RCC 7860 (cell line): ENCODE measurements around the gene SEC63.
"Not testable (repeated sequence)": the region's sequence is repeated elsewhere in the genome, so short reads cannot be mapped to it uniquely, and the experiment has no call there.

Experiments
- DNase-seq: peaks from one replicate; pipeline ENCODE4 v3.0.0-alpha.2; 2015; ENCODE audit warnings: low spot score
- FAIRE-seq: peaks from 2 replicates; lab custom pipeline; 2012; peaks lifted over from hg19 to GRCh38; lab: Jason Lieb, UNC

SEC63 gene

DNA sequence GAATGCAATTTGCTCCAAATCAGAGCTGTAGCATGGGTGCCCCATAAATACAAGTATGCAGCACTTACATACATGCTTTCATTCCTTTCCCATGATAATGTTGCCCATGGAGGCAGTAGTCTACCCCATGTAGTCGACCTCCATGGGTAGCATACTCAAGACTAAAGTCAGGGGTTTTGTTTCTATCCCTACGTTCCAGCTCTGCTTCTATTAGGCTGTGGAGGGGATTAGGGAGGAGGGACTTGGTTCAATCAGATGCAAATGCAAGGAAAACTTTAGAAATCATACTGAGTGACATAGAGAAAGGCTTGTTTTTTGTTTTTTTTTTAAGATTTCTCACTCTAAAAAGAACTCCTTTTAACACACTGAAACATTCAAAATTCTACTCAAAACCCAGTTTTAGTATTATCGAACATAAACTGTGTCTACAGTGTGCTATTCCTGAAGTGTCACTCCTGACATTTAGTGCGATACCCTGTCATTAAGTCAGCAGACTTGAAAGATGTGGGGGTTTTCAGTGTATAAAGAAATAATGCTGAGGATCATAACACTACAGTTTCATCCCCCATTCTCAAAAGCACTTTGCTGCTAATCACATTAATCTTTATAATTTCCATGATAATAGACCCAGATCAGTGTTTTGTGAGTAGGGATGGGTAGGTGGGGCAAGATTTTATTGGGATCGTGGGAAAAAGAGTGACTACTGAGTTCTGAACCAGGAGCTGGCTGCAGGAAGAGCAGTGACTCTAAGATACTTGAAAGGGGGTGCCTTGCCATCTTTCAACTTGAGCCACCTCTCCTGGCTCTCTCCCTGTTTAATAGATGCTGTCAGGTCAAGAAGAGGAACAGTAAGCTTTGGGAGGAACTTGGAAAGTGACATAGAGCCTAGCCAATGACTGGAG lies 93.5 kb downstream of the SEC63 start:
- DNase-seq (no peak), FAIRE-seq (no peak)

DNA sequence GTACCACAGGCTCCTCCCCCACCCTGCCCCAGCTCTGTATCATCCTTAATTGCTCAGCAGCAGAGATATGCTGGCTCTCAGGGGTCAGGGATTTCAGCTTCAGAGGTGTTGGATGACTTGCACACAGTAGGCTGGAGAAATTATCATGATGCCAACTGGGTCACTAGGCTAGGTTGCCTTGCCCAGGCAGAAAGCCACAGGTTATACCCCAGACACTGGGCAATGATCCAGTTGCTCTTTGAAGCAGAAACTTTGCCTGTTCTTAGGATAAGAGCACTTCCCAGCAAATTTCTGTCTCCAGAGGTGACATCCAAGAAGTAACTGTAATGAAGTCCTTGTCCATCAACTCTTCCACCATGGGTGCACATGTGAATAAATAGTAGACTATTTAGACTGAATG lies 95.6 kb downstream of the SEC63 start:
- DNase-seq (peak; percentile 54), FAIRE-seq (peak; percentile 66)

DNA sequence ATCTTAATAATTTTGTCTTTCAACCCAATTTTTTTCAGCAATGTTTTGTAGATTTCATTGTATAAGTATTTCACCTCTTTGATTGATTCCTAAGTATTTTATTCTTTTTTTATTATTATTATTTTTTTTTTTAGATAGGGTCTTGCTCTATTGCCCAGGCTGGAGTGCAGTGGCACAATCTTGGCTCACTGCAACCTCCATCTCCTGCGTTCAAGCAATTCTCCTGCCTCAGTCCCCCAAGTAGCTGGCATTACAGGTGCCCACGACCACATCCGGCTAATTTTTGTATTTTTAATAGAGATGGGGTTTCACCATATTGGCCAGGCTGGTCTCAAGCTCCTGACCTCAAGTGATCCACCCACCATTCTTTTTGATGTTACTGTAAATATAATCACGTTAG lies 97.0 kb downstream of the SEC63 start:
- not testable (repeated sequence) for DNase-seq, FAIRE-seq

DNA sequence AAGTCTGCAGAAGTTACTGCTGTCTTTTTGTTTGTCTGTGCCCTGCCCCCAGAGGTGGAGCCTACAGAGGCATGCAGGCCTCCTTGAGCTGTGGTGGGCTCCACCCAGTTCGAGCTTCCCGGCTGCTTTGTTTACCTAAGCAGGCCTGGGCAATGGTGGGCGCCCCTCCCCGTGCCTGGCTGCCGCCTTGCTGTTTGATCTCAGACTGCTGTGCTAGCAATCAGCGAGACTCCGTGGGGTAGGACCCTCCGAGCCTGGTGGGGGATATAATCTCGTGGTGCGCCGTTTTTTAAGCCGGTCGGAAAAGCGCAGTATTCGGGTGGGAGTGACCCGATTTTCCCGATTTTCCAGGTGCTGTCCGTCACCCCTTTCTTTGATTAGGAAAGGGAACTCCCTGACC lies 97.9 kb downstream of the SEC63 start:
- not testable (repeated sequence) for FAIRE-seq, DNase-seq

DNA sequence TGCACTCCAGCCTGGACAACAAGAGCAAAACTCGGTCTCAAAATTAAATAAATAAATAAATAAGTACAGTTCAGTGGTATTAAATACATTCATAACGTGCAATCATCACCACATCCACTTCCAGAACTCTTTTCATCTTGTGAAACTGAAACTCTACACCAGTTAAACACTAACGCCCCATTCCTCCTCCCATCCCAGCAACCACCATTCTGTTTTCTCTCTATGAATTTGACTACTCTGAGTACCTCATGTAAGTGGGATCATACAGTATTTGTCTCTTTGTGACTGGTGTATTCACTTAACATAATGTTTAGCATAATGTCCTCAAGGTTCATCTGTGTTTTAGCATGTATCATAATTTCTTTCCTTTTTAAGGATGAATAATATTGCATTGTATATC lies 104.8 kb downstream of the SEC63 start:
- DNase-seq (no peak), FAIRE-seq (no peak)

DNA sequence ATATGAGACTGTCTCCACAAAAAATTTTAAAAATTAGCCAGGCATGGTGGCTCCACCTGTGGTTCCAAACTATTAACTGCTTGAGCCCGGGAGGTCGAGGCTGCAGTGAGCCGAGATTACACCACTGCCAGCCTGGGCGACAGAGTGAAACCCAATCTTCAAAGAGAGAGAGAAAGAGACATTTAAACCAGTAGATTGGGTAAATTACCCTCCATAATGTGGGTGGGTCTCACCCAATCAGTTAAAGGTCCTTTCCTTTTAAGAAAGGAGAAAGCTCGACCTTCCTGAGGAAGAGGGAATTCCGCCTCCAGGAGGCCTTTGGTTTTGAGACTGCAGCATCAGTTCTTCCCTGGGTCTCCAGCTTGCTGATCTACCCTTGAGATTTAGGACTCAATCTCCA lies 108.7 kb downstream of the SEC63 start:
- DNase-seq, result no peak
- no peak for FAIRE-seq

DNA sequence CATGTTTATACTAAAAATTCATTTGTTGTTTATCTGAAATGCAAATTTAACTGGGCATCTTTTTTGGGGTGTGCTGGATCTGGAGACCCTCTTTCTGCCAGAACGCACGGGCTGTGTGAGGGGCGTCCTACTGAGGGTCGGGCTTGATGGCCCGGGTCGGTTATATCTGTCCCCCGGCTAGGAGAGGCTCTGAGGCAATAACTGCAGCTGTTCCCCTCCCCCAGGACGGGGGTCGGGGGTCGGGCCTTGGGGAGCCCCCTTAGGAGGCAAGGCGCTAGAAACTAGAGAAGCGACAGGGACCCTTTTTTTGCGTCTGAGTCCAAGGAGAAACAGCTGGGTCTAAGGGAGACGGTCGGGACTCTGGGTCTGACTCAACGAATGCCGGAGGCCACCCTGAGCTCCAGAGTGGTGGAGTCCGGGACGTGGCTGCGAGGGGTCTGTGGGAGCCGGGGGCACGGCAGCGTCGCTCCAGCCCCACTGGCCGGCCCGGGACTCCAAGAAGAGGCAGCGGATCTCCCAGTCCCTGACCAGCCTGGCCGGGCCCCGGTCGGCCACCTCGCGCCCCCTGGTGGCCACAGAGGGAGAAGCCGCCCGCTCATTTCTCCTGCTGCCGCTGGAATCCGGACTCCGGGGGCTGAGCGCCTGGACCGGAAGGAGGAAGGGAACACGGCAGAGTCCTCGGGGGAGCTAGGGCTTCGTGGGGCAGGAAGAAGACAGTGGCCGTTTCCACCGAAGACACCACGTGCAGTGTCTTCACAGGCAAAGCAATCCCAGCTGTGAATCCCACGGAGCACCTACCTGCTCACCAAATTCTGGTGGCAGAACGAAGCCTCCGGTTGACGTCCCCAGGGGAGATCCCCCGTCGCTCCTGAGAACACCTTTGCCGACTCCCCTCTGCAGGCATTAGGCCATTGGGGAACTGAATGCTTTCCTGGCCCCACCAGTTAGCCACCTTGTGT lies 109.9 kb downstream of the SEC63 start:
- DNase-seq (peak; percentile 56), FAIRE-seq (no peak)

DNA sequence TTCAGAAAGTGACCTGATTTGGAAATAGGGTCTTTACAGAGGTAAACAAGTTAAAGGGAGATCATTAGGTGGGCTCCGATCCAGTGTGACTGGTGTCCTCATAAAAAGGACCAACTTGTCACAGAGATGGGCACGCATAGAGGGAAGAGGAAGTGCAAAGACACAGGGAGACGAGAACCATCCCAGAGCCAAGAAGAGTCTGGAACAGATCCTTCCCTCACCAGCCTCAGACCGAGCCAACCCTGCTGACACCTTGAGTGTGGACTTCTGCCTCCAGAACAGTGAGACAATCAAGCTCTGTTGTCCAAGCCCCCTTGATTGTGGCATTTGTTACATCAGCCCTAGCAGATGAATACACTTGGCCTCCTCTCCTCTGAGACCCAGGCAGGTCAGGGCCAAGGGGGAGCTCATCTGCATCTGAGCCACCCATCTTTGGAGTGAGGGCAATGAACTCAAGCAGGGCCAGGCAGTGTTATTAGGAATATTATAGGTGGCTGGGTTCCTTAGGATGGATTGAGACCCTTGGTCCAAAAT lies 111.7 kb downstream of the SEC63 start:
- FAIRE-seq (no peak), DNase-seq (no peak)

DNA sequence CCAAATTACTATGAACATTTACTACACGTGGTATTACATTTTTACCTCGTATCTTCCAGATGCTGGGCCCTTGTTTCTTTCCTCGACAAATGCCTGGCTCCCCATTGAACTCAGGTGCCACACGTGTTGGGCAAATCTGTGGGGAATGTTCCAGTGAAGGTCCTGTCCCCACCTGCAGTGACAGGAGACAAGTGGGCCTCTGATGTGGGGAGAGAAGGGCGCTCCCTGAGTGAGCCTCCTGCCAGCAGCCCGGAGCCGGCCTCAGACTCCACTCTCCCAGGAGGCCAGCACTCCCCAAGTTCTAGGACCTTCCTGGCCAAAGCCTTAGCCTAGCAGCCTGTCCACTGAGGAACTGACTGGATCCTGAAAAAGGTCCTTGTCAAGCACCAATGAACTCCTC lies 112.2 kb downstream of the SEC63 start:
- no peak for DNase-seq
- FAIRE-seq, result no peak

DNA sequence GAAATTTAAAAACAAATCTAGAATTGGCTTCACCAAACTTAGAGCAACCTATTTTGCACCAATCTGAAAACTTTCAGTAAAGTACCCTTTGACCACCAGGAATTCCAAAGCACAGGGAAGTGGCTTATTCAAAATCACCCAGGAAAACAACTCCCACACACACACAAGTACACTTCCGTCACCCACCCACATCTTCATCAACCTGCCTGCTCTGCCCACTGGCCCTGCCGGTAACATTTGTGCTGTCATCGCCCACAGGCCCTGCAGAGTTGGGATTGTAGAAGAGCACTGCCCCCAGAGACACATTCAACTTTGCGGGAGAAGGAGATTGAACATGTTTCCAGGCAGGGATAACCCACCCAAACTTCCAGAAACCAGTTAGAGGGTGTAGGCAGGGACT lies 114.6 kb downstream of the SEC63 start:
- FAIRE-seq (no peak), DNase-seq (no peak)

DNA sequence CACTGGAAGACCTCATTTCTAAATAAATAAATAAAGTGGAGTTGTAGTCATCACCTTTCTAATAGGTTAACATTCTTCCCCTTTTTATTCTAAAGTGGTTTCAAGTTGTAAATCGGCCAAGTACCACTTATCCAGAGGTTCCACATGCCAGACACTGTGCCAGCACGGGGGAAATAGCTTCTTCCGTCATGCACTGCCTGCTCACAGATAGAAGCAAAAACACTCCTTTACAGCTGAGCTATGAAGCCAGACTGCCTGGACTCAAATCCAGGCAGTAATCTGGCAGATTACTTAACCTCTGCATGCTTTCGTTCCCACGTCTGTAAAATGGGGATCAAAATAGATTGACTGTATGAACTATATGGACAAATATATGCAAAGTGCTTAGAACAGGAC lies 116.7 kb downstream of the SEC63 start:
- FAIRE-seq (no peak), DNase-seq (no peak)

DNA sequence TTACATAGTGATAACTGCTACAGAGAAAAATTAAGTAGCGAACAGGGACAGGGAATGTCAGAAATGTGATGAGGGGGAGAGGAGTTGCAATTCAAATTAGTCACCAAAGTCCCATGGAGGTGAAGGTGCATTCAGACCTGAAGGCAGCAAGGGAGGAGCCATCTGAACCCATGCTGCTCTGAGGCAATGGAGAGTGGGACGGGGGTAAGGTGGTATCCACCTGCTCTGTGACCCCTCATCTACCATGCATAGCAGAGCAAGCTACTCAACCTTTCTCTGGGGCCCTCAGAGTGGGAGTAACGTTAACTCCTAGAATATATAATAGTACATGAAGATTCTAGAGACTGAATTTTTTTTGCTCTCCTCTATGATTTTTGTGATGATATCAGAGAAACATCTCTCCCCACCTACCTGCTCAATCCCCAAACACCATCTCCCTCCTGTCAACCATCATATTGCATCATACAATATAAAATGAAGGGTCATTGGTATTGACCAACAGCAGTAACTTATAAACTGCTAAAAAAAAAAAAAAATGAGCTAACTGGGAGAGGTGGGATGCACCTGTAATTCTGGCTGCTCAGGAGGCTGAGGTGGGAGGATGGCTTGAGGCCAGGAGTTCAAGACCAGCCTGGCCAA lies 117.3 kb downstream of the SEC63 start:
- DNase-seq (no peak), FAIRE-seq (no peak)

DNA sequence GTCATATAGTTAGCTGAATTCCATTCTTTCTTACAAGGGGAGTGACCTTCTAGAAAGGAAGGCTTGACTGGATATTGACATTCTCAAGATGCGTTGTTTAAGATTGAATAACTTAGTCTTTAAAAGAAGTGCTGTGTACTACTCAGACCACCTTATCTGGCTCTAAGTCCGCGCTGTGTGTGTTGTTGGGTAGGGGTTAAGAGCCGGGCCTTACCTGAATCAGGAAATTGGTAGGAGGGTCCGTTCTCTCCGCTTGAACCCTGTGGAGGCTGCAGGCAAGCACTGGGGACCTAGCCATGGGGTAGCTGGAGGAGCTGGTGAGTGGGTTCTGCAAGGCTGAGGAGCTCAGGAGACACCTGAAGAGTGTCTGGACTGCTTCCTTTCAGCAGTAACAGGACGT lies 124.9 kb downstream of the SEC63 start:
- DNase-seq (no peak), FAIRE-seq (no peak)

DNA sequence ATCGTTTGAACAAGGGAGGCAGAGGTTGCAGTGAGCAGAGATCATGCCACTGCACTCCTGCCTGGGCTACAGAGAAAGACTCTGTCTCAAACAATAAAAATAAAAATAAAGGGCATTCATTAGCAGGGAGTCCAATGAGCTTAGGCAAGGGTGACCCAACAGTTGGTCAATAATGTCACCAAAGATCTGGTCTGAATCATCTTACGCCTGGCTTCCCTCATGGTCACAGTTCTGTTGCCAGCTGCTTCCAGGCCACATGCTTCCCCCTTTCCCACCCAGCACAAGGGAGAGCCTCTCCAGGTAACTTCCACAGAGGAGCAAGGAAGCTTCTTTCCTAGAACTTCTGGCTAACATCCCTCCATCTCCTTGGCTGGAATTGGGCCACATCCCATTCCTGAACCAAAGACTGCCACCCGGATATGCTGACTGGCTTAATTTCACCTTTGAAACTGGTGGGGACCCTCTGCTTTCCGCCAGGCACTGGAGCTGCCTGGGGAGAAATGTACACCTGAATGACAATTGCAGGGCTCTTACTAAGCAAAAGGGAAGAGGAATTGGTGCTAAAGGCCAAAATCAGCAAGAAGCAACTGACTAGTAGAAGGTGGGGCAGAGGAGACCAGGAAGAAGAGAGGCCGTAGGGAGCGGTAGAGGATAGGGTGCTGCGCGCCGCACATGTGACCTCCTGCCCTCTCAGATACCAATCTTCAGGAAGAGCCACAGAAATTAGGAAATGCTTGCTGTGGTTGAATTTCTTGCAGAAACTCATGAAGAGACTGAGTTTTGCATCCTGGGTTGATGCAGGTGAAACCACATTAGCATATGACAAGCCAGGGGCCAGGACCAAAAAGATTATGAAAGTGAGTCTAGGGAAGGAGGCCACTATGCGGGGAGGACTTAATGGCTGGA lies 125.6 kb downstream of the SEC63 start:
- FAIRE-seq, result no peak
- no peak for DNase-seq

DNA sequence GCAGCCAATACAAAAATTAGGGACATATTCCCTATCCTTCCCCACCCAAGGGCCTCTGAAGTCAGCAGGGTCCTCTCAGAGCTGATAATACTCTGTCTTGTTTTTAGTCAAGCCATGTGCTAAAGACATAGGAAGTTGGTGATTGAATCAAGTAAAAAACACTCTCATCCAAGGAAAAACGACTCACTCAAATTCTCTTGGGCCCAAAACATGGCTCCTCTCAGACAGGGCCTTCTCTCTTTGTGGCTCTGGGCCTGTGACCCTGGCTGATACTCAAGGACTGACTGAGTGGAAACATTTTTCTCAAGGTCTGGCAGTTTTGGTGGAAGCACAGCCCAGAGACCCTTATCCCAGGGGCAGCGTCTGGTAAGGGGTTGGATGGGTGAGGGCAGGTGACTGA lies 127.9 kb downstream of the SEC63 start:
- no peak for FAIRE-seq
- DNase-seq, result no peak

DNA sequence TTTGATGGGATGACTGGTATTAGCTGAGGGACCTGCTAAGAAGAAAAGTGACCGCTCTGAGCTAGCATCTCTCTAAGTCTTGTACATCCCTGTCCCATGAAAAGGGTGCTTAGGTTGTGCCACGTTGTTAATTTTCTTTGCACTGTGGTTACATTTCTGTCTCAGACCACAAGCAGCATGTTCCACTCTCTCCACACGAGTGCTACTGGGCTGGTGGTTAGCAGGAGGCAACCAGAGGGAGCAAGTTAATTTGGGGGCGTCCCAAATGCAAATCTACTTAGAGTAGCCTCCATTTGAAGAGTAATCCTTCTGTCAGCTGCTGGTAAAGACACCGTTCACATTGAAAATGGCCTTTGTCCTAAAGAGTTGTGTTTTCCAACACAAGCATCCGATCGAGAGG lies 130.5 kb downstream of the SEC63 start:
- DNase-seq, result no peak
- FAIRE-seq, result no peak

DNA sequence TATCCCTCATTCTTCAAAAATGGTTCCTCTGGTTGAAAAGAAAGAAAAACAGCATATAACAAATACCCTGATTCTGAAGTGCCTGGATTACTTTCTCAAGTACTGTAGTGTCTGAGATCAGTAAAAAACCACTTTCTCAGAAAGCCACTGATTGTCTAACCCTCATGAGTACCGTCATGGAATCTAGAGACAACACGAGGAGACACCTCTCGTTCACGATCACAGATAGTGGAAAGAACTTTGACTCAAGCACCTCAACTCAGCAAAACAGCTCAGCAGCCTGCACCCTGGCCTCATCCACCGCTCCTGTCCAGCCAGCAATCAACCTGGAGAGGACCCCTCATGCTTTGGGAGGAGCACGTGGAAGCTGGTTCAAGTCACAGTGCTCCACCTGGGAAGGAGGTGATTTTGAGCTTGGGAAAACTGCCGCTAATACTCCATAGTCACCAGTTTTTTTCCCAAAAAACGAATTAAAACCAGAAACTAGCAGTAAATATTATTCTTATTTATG lies 134.9 kb downstream of the SEC63 start:
- FAIRE-seq (no peak), DNase-seq (no peak)

DNA sequence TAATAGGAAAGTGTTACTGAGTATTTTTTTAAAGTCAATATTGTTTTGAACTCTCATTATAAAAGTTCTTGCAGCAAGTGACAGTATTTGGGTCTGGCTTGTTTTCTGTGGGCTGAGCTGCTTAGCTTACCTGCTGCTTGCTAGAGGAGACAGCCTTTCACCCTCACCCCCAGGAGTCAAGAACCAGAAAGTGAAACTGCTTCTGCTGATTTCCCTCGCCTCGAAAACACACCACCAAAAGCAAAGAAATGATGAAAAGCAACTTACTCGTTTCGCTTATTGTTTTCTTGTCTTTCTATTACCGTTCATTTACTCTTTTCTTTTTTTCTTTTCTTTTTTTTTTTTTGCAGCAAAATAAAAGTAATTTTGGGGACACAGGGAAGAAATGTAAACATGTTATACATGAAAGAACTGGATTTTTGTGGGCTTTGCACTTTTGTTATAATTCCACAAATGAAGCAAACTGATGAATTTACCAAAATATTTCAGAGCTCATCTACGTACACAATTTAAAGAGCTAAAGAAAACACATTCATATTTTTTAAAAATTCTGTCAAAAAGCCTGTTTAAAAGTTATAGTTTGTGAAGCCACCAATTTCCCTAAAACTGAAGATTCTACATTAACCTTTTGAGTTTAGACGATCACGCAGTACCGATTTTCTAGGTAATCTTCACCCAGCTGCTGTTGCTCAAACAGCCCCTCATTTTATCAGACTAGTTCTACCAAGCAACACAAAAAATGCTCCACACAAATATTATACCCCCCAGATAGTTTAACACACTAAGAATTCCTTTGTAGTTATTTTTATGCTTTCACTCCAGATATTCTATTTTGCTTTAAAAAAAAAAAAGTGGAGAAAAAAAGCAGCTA lies 135.6 kb downstream of the SEC63 start:
- FAIRE-seq, result no peak
- DNase-seq, result no peak

DNA sequence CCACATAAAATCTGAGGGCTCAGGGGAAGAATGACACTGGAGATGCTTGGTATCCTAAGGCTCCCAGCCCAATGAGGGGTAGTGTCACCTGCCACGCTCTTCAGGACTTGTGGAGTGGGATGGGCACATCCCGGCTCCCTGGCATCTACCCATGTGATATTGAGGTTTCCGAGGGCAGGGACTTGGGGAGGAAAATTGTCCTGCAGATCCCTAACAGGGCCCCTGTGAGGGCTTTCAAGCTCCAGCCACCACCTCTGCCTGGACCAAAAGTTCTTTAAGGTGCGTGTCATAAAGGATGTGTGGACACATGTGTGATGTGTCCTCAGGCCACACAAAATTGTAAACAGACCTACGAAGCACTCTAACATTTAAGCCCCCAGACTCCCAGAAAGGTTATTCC lies 136.4 kb downstream of the SEC63 start:
- DNase-seq (no peak), FAIRE-seq (no peak)
